HEK293 (cell line): Measurements from ENCODE around the gene PRRC2B.

ENCODE experiments used
- REST ChIP-seq: fragments of 450-650 bp; formaldehyde crosslinking; IDR thresholded peaks from 2 replicates; pipeline ENCODE4 v1.5.1; 2016; ENCODE audit warnings: missing biosample characterization, missing genetic modification characterization
- ZBTB11 ChIP-seq: fragments of 450-650 bp; formaldehyde crosslinking; conservative IDR thresholded peaks from 2 replicates; pipeline ENCODE4 v1.5.1; 2016; ENCODE audit warnings: low read depth, missing biosample characterization, missing genetic modification characterization
- ZNF664 ChIP-seq: fragments of 450-650 bp; formaldehyde crosslinking; IDR thresholded peaks from 2 replicates; pipeline ENCODE4 v1.5.1; 2016; ENCODE audit warnings: missing biosample characterization, missing genetic modification characterization
- ZNF692 ChIP-seq: fragments of 450-650 bp; formaldehyde crosslinking; IDR thresholded peaks from 2 replicates; pipeline ENCODE4 v1.5.1; 2016; ENCODE audit warnings: missing biosample characterization, missing genetic modification characterization

GRCh38 chr9:131485728-131486422 is 92.0 kb downstream of the PRRC2B start:
- TF ChIP-seq ZNF664 (no peak), REST (tag by site-specific recombination) (no peak), ZNF692 (tag by site-specific recombination) (no peak), ZBTB11 (tag by site-specific recombination) (no peak)
